NOMO-1 (cell line): ENCODE measurements around the gene LTA.

ENCODE experiments used
- DNase-seq, 2 experiments: peaks; one replicate each; lab custom pipeline; 2025; ENCODE audit not compliant: unreplicated experiment in 2 of 2; lab: John Stamatoyannopoulos, UW

The LTA gene

DNA sequence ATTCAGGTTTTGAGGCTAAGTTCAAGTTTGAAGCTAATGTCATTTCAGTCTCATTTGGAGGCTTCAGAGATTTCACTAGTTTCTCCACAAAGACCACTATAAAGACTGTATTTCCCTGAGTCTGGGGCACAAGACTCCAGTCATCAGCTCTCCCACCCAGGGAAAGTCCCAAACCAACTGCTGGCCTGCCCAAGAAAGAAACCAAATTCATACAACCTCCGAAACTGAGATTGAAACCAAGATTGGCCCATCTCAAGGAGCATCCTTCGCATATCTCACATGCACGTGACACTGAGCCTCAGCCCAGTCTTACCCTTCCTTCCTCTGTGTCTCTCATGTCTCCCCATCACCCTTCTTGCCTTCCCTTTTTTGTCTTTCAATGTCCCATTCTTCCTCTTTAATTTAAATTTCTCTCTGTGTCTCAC, 3.5 kb upstream of the LTA start:
- peak; percentile 72 to 85 for DNase-seq

GRCh38 chr6:31569861-31570536, 2.1 kb upstream of the LTA start:
- no peak for DNase-seq

DNA sequence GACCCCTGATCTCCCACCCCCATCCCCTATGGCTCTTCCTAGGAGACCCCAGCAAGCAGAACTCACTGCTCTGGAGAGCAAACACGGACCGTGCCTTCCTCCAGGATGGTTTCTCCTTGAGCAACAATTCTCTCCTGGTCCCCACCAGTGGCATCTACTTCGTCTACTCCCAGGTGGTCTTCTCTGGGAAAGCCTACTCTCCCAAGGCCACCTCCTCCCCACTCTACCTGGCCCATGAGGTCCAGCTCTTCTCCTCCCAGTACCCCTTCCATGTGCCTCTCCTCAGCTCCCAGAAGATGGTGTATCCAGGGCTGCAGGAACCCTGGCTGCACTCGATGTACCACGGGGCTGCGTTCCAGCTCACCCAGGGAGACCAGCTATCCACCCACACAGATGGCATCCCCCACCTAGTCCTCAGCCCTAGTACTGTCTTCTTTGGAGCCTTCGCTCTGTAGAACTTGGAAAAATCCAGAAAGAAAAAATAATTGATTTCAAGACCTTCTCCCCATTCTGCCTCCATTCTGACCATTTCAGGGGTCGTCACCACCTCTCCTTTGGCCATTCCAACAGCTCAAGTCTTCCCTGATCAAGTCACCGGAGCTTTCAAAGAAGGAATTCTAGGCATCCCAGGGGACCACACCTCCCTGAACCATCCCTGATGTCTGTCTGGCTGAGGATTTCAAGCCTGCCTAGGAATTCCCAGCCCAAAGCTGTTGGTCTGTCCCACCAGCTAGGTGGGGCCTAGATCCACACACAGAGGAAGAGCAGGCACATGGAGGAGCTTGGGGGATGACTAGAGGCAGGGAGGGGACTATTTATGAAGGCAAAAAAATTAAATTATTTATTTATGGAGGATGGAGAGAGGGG, 1.4 kb downstream of the LTA start:
- DNase-seq: no peak

- DNase-seq: no peak
Observed at GRCh38 chr6:31574106-31575061, 2.3 kb downstream of the LTA start.

DNA sequence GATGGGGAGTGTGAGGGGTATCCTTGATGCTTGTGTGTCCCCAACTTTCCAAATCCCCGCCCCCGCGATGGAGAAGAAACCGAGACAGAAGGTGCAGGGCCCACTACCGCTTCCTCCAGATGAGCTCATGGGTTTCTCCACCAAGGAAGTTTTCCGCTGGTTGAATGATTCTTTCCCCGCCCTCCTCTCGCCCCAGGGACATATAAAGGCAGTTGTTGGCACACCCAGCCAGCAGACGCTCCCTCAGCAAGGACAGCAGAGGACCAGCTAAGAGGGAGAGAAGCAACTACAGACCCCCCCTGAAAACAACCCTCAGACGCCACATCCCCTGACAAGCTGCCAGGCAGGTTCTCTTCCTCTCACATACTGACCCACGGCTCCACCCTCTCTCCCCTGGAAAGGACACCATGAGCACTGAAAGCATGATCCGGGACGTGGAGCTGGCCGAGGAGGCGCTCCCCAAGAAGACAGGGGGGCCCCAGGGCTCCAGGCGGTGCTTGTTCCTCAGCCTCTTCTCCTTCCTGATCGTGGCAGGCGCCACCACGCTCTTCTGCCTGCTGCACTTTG, 3.3 kb downstream of the LTA start, which contains the start of gene TNF:
Gene TNF (plus strand): TSS at position 231 of the 567 bp plus-strand sequence. CDS start 177 bp downstream, at position 408.
- DNase-seq: peak; percentile 67 to 78

- DNase-seq: no peak
Observed at GRCh38 chr6:31575952-31576685, 4.0 kb downstream of the LTA start.

DNA sequence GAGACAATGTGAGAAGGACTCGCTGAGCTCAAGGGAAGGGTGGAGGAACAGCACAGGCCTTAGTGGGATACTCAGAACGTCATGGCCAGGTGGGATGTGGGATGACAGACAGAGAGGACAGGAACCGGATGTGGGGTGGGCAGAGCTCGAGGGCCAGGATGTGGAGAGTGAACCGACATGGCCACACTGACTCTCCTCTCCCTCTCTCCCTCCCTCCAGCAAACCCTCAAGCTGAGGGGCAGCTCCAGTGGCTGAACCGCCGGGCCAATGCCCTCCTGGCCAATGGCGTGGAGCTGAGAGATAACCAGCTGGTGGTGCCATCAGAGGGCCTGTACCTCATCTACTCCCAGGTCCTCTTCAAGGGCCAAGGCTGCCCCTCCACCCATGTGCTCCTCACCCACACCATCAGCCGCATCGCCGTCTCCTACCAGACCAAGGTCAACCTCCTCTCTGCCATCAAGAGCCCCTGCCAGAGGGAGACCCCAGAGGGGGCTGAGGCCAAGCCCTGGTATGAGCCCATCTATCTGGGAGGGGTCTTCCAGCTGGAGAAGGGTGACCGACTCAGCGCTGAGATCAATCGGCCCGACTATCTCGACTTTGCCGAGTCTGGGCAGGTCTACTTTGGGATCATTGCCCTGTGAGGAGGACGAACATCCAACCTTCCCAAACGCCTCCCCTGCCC, 4.9 kb downstream of the LTA start:
- no peak for DNase-seq

GRCh38 chr6:31577579-31577966, 5.5 kb downstream of the LTA start:
- no peak for DNase-seq

DNA sequence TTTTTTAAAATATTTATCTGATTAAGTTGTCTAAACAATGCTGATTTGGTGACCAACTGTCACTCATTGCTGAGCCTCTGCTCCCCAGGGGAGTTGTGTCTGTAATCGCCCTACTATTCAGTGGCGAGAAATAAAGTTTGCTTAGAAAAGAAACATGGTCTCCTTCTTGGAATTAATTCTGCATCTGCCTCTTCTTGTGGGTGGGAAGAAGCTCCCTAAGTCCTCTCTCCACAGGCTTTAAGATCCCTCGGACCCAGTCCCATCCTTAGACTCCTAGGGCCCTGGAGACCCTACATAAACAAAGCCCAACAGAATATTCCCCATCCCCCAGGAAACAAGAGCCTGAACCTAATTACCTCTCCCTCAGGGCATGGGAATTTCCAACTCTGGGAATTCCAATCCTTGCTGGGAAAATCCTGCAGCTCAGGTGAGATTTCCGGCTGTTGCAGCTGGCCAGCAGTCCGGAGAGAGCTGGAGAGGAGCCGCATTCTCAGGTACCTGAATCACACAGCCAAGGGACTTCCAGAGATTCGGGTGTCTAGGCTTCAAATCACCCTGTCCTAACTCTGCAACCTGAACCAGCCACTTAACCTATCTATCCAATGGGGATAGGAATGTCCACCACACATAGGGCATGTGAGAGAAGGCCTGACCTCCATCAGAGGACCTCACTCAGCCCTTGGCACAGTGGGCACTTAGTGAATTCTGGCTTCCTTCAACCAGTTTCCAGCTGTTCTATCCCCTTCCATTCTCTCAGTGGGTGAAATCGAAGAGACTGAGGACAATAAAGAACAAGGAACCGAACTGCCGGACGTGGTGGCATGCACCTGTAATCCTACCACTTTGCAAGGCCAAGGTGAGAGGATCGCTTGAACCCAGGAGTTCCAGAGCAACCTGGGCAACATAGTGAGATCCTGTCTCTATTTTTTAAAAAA, 6.4 kb downstream of the LTA start:
- no peak for DNase-seq

DNA sequence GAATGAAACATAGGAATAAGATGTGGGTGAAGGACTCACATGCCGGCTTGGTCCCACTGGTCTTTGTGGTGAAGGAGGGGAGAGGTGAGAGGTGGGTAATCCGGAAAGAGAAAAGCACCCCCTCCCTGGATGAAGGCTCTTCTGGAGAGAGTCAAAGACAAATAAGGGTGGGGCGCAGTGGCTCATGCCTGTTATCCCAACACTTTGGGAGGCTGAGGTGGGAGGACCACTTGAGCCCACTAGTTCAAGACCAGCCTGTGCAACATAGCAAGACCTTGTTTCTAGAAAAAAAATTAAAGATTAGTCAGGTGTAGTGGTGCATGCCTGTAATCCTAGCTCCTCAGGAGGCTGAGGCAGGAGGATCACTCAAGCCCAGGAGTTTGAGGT, 7.0 kb downstream of the LTA start:
- no peak for DNase-seq

DNA sequence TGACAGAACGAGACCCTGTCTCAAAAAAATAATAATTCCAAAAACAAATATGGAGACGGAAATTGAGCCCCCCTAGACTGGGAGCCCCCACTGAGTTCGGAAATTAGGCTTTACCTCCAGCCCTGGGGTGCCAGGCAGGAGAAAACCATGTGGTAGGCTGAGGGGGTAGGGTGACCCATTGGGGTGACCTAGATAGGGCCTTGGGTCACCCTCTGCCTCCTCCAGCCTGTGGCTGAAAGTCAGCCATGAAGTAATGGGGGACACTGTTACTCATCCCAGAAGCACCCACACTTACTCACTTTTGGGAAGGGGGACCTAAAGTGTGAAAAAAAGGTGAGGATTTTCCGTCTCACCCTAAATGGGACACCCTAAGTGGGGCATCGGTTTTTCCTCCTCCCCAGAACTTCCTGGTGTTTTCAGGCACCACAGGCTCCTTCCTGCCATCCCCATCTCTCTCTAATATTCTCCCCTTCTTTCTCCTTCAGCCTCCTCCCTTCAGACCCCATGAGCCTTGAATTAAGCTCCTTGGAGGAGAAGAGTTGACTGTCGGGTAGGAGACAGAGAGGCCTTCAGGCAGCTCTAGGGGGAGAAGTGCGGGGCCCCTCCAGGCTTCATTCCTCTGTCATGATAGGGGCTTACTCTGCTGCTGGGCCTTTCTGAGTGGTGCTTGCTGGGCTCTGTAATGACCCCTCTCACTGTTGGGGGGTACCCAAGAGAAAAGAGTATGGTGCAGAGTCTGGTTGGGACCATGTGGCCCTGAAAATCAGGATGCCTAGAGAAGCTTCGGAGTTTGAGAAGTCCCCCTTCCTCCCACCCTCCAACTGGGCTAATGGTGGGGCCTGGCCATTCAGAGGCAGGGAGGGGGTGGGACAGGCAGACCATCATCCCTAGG, 7.7 kb downstream of the LTA start:
- DNase-seq: no peak

GRCh38 chr6:31580438-31580740, 8.3 kb downstream of the LTA start:
- DNase-seq: no peak

DNA sequence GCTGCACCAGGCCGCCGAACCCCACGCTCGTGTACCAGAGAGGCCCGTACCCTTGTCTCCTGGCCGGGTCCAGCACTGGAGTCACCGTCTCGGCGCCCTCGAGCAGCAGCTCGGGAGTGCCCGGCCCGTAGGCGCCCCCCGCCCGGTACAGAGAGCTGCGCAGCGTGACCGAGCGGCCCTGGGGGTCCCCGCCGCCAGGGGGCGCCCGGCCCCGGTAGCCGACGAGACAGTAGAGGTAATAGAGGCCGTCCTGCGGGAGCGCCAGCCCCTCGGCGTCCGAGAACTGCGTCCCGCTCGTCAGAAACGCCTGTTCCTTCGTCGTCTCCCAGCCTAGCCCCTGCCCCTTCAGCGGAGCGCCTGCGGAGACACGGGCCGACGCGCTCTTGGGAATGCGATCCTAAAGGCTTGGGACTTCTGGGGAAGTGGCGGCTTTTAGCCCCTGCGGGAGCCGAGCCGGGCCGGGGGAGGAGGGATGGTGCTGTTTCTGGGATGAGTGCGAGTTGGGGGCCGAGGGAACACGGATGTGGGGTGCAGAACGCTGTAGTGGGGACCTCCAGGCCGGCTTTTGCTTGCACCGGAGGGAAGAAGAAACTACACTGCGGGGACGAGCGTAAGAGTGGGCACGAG, 8.8 kb downstream of the LTA start:
- peak; percentile 76 to 92 for DNase-seq

DNA sequence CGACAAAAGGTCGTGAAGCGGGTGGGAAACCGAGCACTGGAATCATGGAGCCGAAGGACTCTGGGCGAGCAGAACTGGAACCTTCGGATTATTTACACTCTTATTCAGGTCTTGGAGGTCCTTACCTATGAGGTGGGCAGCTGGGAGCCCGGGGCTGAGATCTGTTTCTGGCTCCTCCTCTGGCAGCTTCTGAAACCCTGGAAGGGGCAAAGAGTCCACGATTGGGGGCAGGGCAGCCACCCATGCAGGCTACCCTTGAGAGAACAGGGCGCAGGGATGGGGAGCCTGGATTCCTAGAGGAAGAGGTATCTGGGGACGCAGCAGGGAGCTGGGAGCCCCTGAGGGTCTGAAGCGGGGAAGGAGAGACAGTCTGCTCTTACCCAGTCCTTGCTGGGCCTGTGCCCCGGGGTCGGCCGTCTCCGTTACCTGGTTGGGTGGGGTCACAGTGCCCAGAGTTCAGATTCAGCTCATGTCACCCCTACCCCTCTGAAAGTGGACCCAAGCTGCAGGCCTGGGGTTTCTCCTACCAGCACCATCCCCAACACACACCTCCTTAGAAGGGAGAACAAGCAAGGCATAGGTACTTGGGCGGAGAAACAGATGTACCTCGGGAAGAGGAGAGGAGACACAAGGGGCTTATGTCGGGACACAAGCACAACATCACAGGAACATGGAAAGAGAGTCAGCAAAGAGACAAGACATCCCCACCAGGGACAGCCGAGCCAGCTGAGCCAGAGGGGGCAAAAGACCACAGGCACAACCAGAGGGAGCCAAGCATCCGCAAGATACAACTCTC, 9.5 kb downstream of the LTA start:
- DNase-seq: no peak

DNA sequence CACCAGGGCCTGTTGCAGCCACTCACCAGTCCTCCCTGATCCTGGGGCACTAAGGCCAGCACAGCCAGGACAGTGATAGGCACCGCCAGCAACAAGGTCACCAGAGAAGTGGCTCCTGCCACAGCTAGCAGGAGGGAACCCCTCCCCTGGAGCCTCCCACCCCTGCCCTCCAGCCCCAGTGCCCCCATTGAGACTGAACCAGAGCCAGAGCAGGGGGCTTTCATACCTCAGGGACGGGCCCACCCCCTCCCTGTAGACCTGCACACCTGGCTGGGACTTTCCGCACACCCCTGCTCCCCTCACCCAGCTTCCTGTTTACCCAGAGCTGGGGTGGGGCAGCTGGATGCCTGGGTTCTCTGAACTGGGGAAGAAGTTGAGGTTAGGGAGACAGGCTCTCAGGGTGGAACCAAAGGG, 10.1 kb downstream of the LTA start, which contains the start of gene LTB:
Gene LTB (minus strand): TSS at position 195 of the 414 bp plus-strand sequence. CDS start 7 bp downstream, at position 188.
- DNase-seq: no peak

GRCh38 chr6:31585491-31585890, 13.4 kb downstream of the LTA start:
- peak; percentile 59 to 62 for DNase-seq
